Measurements from ENCODE around the gene ZNF18. TPM values are rescaled to one million over a fixed set of nuclear protein-coding genes. Genes with fewer than 3 reads are reported as not detected.

The ZNF18 gene
- total RNA-seq, 5 donors from 2014 or later (not counting 1 experiment from before 2014, with no cell fraction given), result 12.8 to 14.7 (median 13.8) TPM

- H3K9me3 Mint-ChIP-seq, result peaks cover 0 to 6% (median 0%) of the 10 kb centered on the region in 3 donors
- DNase-seq, result no peak
These were observed 628 bp upstream of the ZNF18 start for GRCh38 chr17:11997972-11998233.

GRCh38 chr17:11996722-11997146 is 541 bp downstream of the ZNF18 start:
- peak overlapping the region; percentile 89 to 93 (median 90) for H3K4me3 Mint-ChIP-seq
- WGBS (ENCODE audit: insufficient coverage), result 0% methylated on average over 5 of the region's 14 CpGs
- Histone ChIP-seq H3K4me3 (ENCODE audit: control insufficient read depth in 1 of 2, extremely low read depth in 1 of 2, low read length in 1 of 2) (peak overlapping the region; percentile 65 to 74), H3K9me3 (no peaks in the 10 kb centered on the region), H3K4me1 (ENCODE audit: control insufficient read depth in 1 of 2, extremely low read depth in 1 of 2, insufficient read depth in 2 of 2, low read length in 2 of 2) (peaks cover 3 to 11% of the 10 kb centered on the region in 2 experiments), H3K36me3 (ENCODE audit: control insufficient read depth in 2 of 2, extremely low read depth in 1 of 2, insufficient read depth in 1 of 2, low read length in 1 of 2) (peaks cover 0 to 7% of the 10 kb centered on the region in 2 donors), H3K27ac (ENCODE audit: low read length) (peak overlapping the region; percentile 65), H3K27me3 (replicated peaks in 1 of 2; ENCODE audit: control insufficient read depth in 2 of 2, extremely low read depth in 1 of 2, insufficient read depth in 2 of 2, low read length in 1 of 2) (no peaks in the 10 kb centered on the region)
- POLR2A ChIA-PET, result interaction anchor here (0.5 to 3.3 kb wide), 16 partner anchors 9 to 1021 kb away, joined by 3 to 85 read pairs (median 4); partner anchors contain the start of genes MAP2K4 (in 2 of the 2) and ELAC2 (in 1 of the 2)
- H3K9me3 Mint-ChIP-seq, result peaks cover 0 to 6% (median 0%) of the 10 kb centered on the region in 3 donors
- peaks cover 14% of the 10 kb centered on the region for H3K36me3 Mint-ChIP-seq
- peak; percentile 18 to 26 (median 22) for ATAC-seq (replicated peaks in 1 of 4)
- CTCF ChIA-PET, result interaction anchor here (0.6 to 2.6 kb wide), 8 partner anchors 18 to 59 kb away, joined by 3 to 32 read pairs (median 4); partner anchors contain the start of gene MAP2K4 (in 1 of the 2)
- peak overlapping the region; percentile 86 to 93 for H3K27ac Mint-ChIP-seq
- peak in 26 of 35 experiments; percentile 5 to 60 (median 23) for DNase-seq
- H3K4me1 Mint-ChIP-seq, result peaks cover 24 to 28% (median 27%) of the 10 kb centered on the region in 3 donors
- no peaks in the 10 kb centered on the region for H3K27me3 Mint-ChIP-seq

More at GRCh38 chr17:11997972-11998233, 628 bp upstream of the ZNF18 start:
- POLR2A ChIA-PET, result interaction anchor here (0.6 to 3.3 kb wide), 11 partner anchors 10 to 1020 kb away, joined by 3 to 85 read pairs (median 5); partner anchors contain the start of genes MAP2K4 (in 2 of the 2) and ELAC2 (in 1 of the 2)
- whole genome bisulfite sequencing (ENCODE audit: insufficient coverage), result 73% methylated on average over 3 of the region's 4 CpGs
- no peaks in the 10 kb centered on the region for H3K27me3 Mint-ChIP-seq
- Histone ChIP-seq H3K9me3 (no peaks in the 10 kb centered on the region), H3K36me3 (ENCODE audit: control insufficient read depth in 2 of 2, extremely low read depth in 1 of 2, insufficient read depth in 1 of 2, low read length in 1 of 2) (no peaks in the 10 kb centered on the region), H3K4me3 (ENCODE audit: control insufficient read depth in 1 of 2, extremely low read depth in 1 of 2, low read length in 1 of 2) (peak overlapping the region; percentile 65 to 74), H3K4me1 (ENCODE audit: control insufficient read depth in 1 of 2, extremely low read depth in 1 of 2, insufficient read depth in 2 of 2, low read length in 2 of 2) (peaks cover 3 to 11% of the 10 kb centered on the region in 2 experiments), H3K27ac (ENCODE audit: low read length) (peak overlapping the region; percentile 57), H3K27me3 (replicated peaks in 1 of 2; ENCODE audit: control insufficient read depth in 2 of 2, extremely low read depth in 1 of 2, insufficient read depth in 2 of 2, low read length in 1 of 2) (no peaks in the 10 kb centered on the region)
- ATAC-seq (replicated peaks in 1 of 4), result no peak
- H3K4me1 Mint-ChIP-seq, result peaks cover 17 to 26% (median 26%) of the 10 kb centered on the region in 3 donors
- peak overlapping the region; percentile 90 to 96 (median 93) for H3K4me3 Mint-ChIP-seq
- peaks cover 4% of the 10 kb centered on the region for H3K36me3 Mint-ChIP-seq
- H3K27ac Mint-ChIP-seq, result peak overlapping the region; percentile 93 to 94
- CTCF ChIA-PET, result interaction anchor here in 1 of 2 donors (1.0 to 2.6 kb wide), 5 partner anchors 22 to 1020 kb away, joined by 3 to 32 read pairs (median 5); partner anchors contain the start of genes ELAC2 and MAP2K4

GRCh38 chr17:11991461-11991860 is 5.8 kb downstream of the ZNF18 start:
- Histone ChIP-seq H3K27me3 (replicated peaks in 1 of 2; ENCODE audit: control insufficient read depth in 2 of 2, extremely low read depth in 1 of 2, insufficient read depth in 2 of 2, low read length in 1 of 2) (no peaks in the 10 kb centered on the region), H3K9me3 (no peaks in the 10 kb centered on the region), H3K4me3 (ENCODE audit: control insufficient read depth in 1 of 2, extremely low read depth in 1 of 2, low read length in 1 of 2) (no peak overlapping the region), H3K36me3 (ENCODE audit: control insufficient read depth in 2 of 2, extremely low read depth in 1 of 2, insufficient read depth in 1 of 2, low read length in 1 of 2) (peaks cover 5 to 37% of the 10 kb centered on the region in 2 donors), H3K27ac (ENCODE audit: low read length) (no peak overlapping the region), H3K4me1 (ENCODE audit: control insufficient read depth in 1 of 2, extremely low read depth in 1 of 2, insufficient read depth in 2 of 2, low read length in 2 of 2) (peaks cover 0 to 1% of the 10 kb centered on the region in 2 experiments)
- ChIA-PET CTCF (no interaction called here), POLR2A (interaction anchor here in 1 of 2 donors (0.8 kb wide), 1 partner anchor 29 kb away, joined by 3 read pairs; no protein-coding TSS in a partner anchor)
- WGBS (ENCODE audit: insufficient coverage), result no CpG with 5 or more reads among the region's 4 CpGs
- peaks cover 56% of the 10 kb centered on the region for H3K36me3 Mint-ChIP-seq
- H3K9me3 Mint-ChIP-seq, result no peaks in the 10 kb centered on the region
- H3K27me3 Mint-ChIP-seq, result no peaks in the 10 kb centered on the region
- DNase-seq (no peak), ATAC-seq (replicated peaks in 1 of 4) (no peak)
- peaks cover 42 to 45% (median 43%) of the 10 kb centered on the region in 3 donors for H3K4me1 Mint-ChIP-seq
- no peak overlapping the region for H3K27ac Mint-ChIP-seq
- H3K4me3 Mint-ChIP-seq, result no peak overlapping the region

- POLR2A ChIA-PET, result no interaction called here
- H3K4me3 ChIP-seq (ENCODE audit: control insufficient read depth in 1 of 2, extremely low read depth in 1 of 2, low read length in 1 of 2), result no peak overlapping the region
- Mint-ChIP-seq H3K36me3 (peaks cover 58% of the 10 kb centered on the region), H3K9me3 (no peaks in the 10 kb centered on the region), H3K4me3 (no peak overlapping the region), H3K4me1 (peaks cover 38 to 40% (median 39%) of the 10 kb centered on the region in 3 donors), H3K27ac (no peak overlapping the region), H3K27me3 (no peaks in the 10 kb centered on the region)
- DNase-seq (no peak), ATAC-seq (replicated peaks in 1 of 4) (no peak)
- no peak overlapping the region for H3K27ac ChIP-seq (ENCODE audit: low read length)
- CTCF ChIA-PET, result interaction anchor here in 1 of 2 donors (0.6 kb wide), 1 partner anchor 1370 kb away, joined by 4 read pairs; no protein-coding TSS in a partner anchor
- H3K9me3 ChIP-seq, result no peaks in the 10 kb centered on the region
- H3K4me1 ChIP-seq (ENCODE audit: control insufficient read depth in 1 of 2, extremely low read depth in 1 of 2, insufficient read depth in 2 of 2, low read length in 2 of 2), result no peaks in the 10 kb centered on the region
- 98% methylated on average over 3 of the region's 7 CpGs for WGBS (ENCODE audit: insufficient coverage)
- no peaks in the 10 kb centered on the region for H3K27me3 ChIP-seq (replicated peaks in 1 of 2; ENCODE audit: control insufficient read depth in 2 of 2, extremely low read depth in 1 of 2, insufficient read depth in 2 of 2, low read length in 1 of 2)
- H3K36me3 ChIP-seq (ENCODE audit: control insufficient read depth in 2 of 2, extremely low read depth in 1 of 2, insufficient read depth in 1 of 2, low read length in 1 of 2), result peaks cover 5 to 45% of the 10 kb centered on the region in 2 donors
These were observed 6.8 kb downstream of the ZNF18 start for GRCh38 chr17:11990363-11990983.

GRCh38 chr17:11986942-11987329 is 10.3 kb downstream of the ZNF18 start:
- H3K27ac Mint-ChIP-seq, result no peak overlapping the region
- H3K27me3 Mint-ChIP-seq, result no peaks in the 10 kb centered on the region
- H3K9me3 Mint-ChIP-seq, result no peaks in the 10 kb centered on the region
- no peak overlapping the region for H3K4me3 Mint-ChIP-seq
- WGBS (ENCODE audit: insufficient coverage), result no CpG with 5 or more reads among the region's 5 CpGs
- ChIA-PET POLR2A (interaction anchor here in 1 of 2 donors (1.8 kb wide), 1 partner anchor 10 kb away, joined by 6 read pairs; the partner anchor contains the start of gene ZNF18), CTCF (no interaction called here)
- Histone ChIP-seq H3K9me3 (no peaks in the 10 kb centered on the region), H3K4me3 (ENCODE audit: control insufficient read depth in 1 of 2, extremely low read depth in 1 of 2, low read length in 1 of 2) (no peak overlapping the region), H3K4me1 (ENCODE audit: control insufficient read depth in 1 of 2, extremely low read depth in 1 of 2, insufficient read depth in 2 of 2, low read length in 2 of 2) (no peaks in the 10 kb centered on the region), H3K27ac (ENCODE audit: low read length) (no peak overlapping the region), H3K27me3 (replicated peaks in 1 of 2; ENCODE audit: control insufficient read depth in 2 of 2, extremely low read depth in 1 of 2, insufficient read depth in 2 of 2, low read length in 1 of 2) (no peaks in the 10 kb centered on the region), H3K36me3 (ENCODE audit: control insufficient read depth in 2 of 2, extremely low read depth in 1 of 2, insufficient read depth in 1 of 2, low read length in 1 of 2) (peaks cover 14 to 72% of the 10 kb centered on the region in 2 donors)
- H3K4me1 Mint-ChIP-seq, result peaks cover 25 to 28% (median 28%) of the 10 kb centered on the region in 3 donors
- ATAC-seq (replicated peaks in 1 of 4), result no peak
- DNase-seq, result peak in 1 of 35 experiments; percentile 11
- H3K36me3 Mint-ChIP-seq, result peaks cover 73% of the 10 kb centered on the region

GRCh38 chr17:11986179-11986941 is 10.9 kb downstream of the ZNF18 start:
- H3K27ac ChIP-seq (ENCODE audit: low read length), result no peak overlapping the region
- POLR2A ChIA-PET, result interaction anchor here in 1 of 2 donors (1.8 kb wide), 1 partner anchor 11 kb away, joined by 6 read pairs; the partner anchor contains the start of gene ZNF18
- no peaks in the 10 kb centered on the region for H3K4me1 ChIP-seq (ENCODE audit: control insufficient read depth in 1 of 2, extremely low read depth in 1 of 2, insufficient read depth in 2 of 2, low read length in 2 of 2)
- CTCF ChIA-PET, result no interaction called here
- Mint-ChIP-seq H3K4me3 (no peak overlapping the region), H3K9me3 (no peaks in the 10 kb centered on the region), H3K4me1 (peaks cover 25 to 27% (median 25%) of the 10 kb centered on the region in 3 donors), H3K36me3 (peaks cover 75% of the 10 kb centered on the region), H3K27ac (no peak overlapping the region), H3K27me3 (no peaks in the 10 kb centered on the region)
- H3K4me3 ChIP-seq (ENCODE audit: control insufficient read depth in 1 of 2, extremely low read depth in 1 of 2, low read length in 1 of 2), result no peak overlapping the region
- no peak for ATAC-seq (replicated peaks in 1 of 4)
- no peak for DNase-seq
- WGBS (ENCODE audit: insufficient coverage), result no CpG with 5 or more reads among the region's 4 CpGs
- no peaks in the 10 kb centered on the region for H3K9me3 ChIP-seq
- H3K27me3 ChIP-seq (replicated peaks in 1 of 2; ENCODE audit: control insufficient read depth in 2 of 2, extremely low read depth in 1 of 2, insufficient read depth in 2 of 2, low read length in 1 of 2), result no peaks in the 10 kb centered on the region
- peaks cover 14 to 71% of the 10 kb centered on the region in 2 donors for H3K36me3 ChIP-seq (ENCODE audit: control insufficient read depth in 2 of 2, extremely low read depth in 1 of 2, insufficient read depth in 1 of 2, low read length in 1 of 2)

All from T-cell (primary cell).